Body of pancreas (tissue), 4 donors: ENCODE data around the gene FLRT2. TPM values are rescaled to one million over a fixed set of nuclear protein-coding genes. Genes with fewer than 3 reads are reported as not detected.

Experiments
- ATAC-seq: fragments of 150-250 bp; one replicate; pipeline ENCODE4 v1.9.1; 2016
- DNase-seq, 4 donors: peaks; one replicate each; pipeline ENCODE4 v3.0.0-alpha.2; 2019
- H3K27ac ChIP-seq, 4 donors: fragments of 200-600 bp; sonication (generic); 1 replicate in 3 of 4; 2 replicates in 1 of 4; pipeline versions ENCODE4 v1.5.1 to v1.6.1; 2016 to 2019; ENCODE audit warnings: mild to moderate bottlenecking in 1 of 4, mixed read lengths in 1 of 4, moderate library complexity in 1 of 4
- H3K27me3 ChIP-seq, 2 donors: fragments of 200-600 bp; sonication (generic); one replicate each; pipeline ENCODE4 v1.6.0; 2016; ENCODE audit warnings: mild to moderate bottlenecking in 1 of 2
- H3K36me3 ChIP-seq, 2 donors: fragments of 200-600 bp; sonication (generic); replicated peaks in 1 of 2; 2 replicates each; pipeline ENCODE4 v1.5.1; 2016; ENCODE audit warnings: low read depth in 2 of 2; ENCODE audit not compliant: insufficient read depth in 1 of 2
- H3K4me1 ChIP-seq: fragments of 200-600 bp; sonication (generic); one replicate; pipeline ENCODE4 v1.6.0; 2016
- H3K4me3 ChIP-seq, 2 donors: fragments of 200-600 bp; sonication (generic); 1 replicate in 1 of 2; 2 replicates in 1 of 2; pipeline ENCODE4 v1.5.1; 2016 to 2019
- H3K9me3 ChIP-seq, 3 donors: fragments of 200-600 bp; sonication (generic); 1 replicate in 2 of 3; 2 replicates in 1 of 3; pipeline ENCODE4 v1.5.1; 2016
- CTCF ChIP-seq, 7 experiments: fragments of 450-650 bp in 4 of 7; fragments of 200-600 bp in 3 of 7; sonication (generic) in 3 of 7; IDR thresholded peaks; one replicate each; pipeline ENCODE4 v1.5.1; 2016 to 2019; ENCODE audit warnings: antibody characterized with exemption in 7 of 7
- POLR2A ChIP-seq, 3 donors: fragments of 450-650 bp; IDR thresholded peaks; one replicate each; pipeline ENCODE4 v1.6.1; 2016; ENCODE audit warnings: antibody characterized with exemption in 3 of 3, mild to moderate bottlenecking in 2 of 3
- WGBS, 2 donors: methylation state at CpG; one replicate each; pipeline ENCODE4 v1.1.5; 2017; 5-methylcytosine and 5-hydroxymethylcytosine counted together
- intact Hi-C: fragments of 100-400 bp; cut with DNase I; formaldehyde crosslinking; loops from one replicate; pipeline ENCODE4 v1.15.1; 2023
- total RNA-seq, 2 donors: library from RNA; depleted of rRNA; stranded (reverse); fragments of >200 nt; gene quantifications; one replicate each; pipeline ENCODE4 v1.1.0, GENCODE V29; 2016

Gene FLRT2
- total RNA-seq, 2 donors from 2014 or later, result 37.6 to 114 TPM

- Histone ChIP-seq H3K27ac (peak overlapping the region in 1 of 4 donors; percentile 61), H3K36me3 (peaks cover 0 to 2% of the 10 kb centered on the region in 2 donors), H3K4me3 (no peak overlapping the region), H3K4me1 (peaks cover 30% of the 10 kb centered on the region), H3K27me3 (no peaks in the 10 kb centered on the region), H3K9me3 (no peaks in the 10 kb centered on the region)
- no peak for TF ChIP-seq CTCF (IDR thresholded peaks at IDR 0.05)
- TF ChIP-seq POLR2A (IDR thresholded peaks at IDR 0.05), result peak in 1 of 3 donors; percentile 17
- ATAC-seq (peak; percentile 19), DNase-seq (peak in 1 of 4 donors; percentile 32)
- 56 to 80% methylated on average over 5 of the region's 5 CpGs for WGBS, 2 donors
- intact Hi-C loops, result no loop called here
Measured at GRCh38 chr14:85599939-85600338, 70.0 kb downstream of the FLRT2 start.

GRCh38 chr14:85601246-85601645 is 71.3 kb downstream of the FLRT2 start:
- ATAC-seq (no peak), DNase-seq (no peak)
- no peaks in the 10 kb centered on the region for H3K27me3 ChIP-seq
- TF ChIP-seq POLR2A (IDR thresholded peaks at IDR 0.05) (no peak), CTCF (IDR thresholded peaks at IDR 0.05) (no peak)
- H3K27ac ChIP-seq, result peak overlapping the region in 1 of 4 donors; percentile 61
- H3K4me3 ChIP-seq, result no peak overlapping the region
- peaks cover 20% of the 10 kb centered on the region for H3K4me1 ChIP-seq
- WGBS, 2 donors, result 76 to 81% methylated on average over 1 of the region's 1 CpG
- intact Hi-C loops, result no loop called here
- H3K9me3 ChIP-seq, result no peaks in the 10 kb centered on the region
- H3K36me3 ChIP-seq, result peaks cover 0 to 2% of the 10 kb centered on the region in 2 donors

GRCh38 chr14:85601690-85602089 is 71.7 kb downstream of the FLRT2 start:
- no peak overlapping the region for H3K27ac ChIP-seq
- ATAC-seq, result no peak
- no peaks in the 10 kb centered on the region for H3K27me3 ChIP-seq
- intact Hi-C loops, result no loop called here
- WGBS, 2 donors, result 38 to 63% methylated on average over 1 of the region's 1 CpG
- DNase-seq, result no peak
- TF ChIP-seq CTCF (IDR thresholded peaks at IDR 0.05) (no peak), POLR2A (IDR thresholded peaks at IDR 0.05) (no peak)
- no peak overlapping the region for H3K4me3 ChIP-seq
- peaks cover 16% of the 10 kb centered on the region for H3K4me1 ChIP-seq
- H3K36me3 ChIP-seq, result peaks cover 0 to 2% of the 10 kb centered on the region in 2 donors
- H3K9me3 ChIP-seq, result no peaks in the 10 kb centered on the region

GRCh38 chr14:85602345-85602744 is 72.4 kb downstream of the FLRT2 start:
- H3K27ac ChIP-seq, result peak overlapping the region in 1 of 4 donors; percentile 6
- no peak for TF ChIP-seq CTCF (IDR thresholded peaks at IDR 0.05)
- TF ChIP-seq POLR2A (IDR thresholded peaks at IDR 0.05), result no peak
- peaks cover 14% of the 10 kb centered on the region for H3K4me1 ChIP-seq
- no peak for DNase-seq
- 64 to 75% methylated on average over 6 of the region's 6 CpGs for WGBS, 2 donors
- intact Hi-C loops, result no loop called here
- H3K36me3 ChIP-seq, result peaks cover 0 to 2% of the 10 kb centered on the region in 2 donors
- no peak for ATAC-seq
- no peak overlapping the region for H3K4me3 ChIP-seq
- H3K27me3 ChIP-seq, result no peaks in the 10 kb centered on the region
- H3K9me3 ChIP-seq, result no peaks in the 10 kb centered on the region

- Histone ChIP-seq H3K27ac (no peak overlapping the region), H3K27me3 (no peaks in the 10 kb centered on the region), H3K4me3 (no peak overlapping the region), H3K9me3 (no peaks in the 10 kb centered on the region), H3K36me3 (peaks cover 0 to 4% of the 10 kb centered on the region in 2 donors), H3K4me1 (peaks cover 17% of the 10 kb centered on the region)
- intact Hi-C loops, result no loop called here
- ATAC-seq (no peak), DNase-seq (no peak)
- TF ChIP-seq CTCF (IDR thresholded peaks at IDR 0.05), result no peak
- no peak for TF ChIP-seq POLR2A (IDR thresholded peaks at IDR 0.05)
- 89% methylated on average over 4 of the region's 4 CpGs for WGBS, 2 donors
Measured at GRCh38 chr14:85604021-85604420, 74.1 kb downstream of the FLRT2 start.
